Measurements from ENCODE around the gene DNAAF8.

DNA sequence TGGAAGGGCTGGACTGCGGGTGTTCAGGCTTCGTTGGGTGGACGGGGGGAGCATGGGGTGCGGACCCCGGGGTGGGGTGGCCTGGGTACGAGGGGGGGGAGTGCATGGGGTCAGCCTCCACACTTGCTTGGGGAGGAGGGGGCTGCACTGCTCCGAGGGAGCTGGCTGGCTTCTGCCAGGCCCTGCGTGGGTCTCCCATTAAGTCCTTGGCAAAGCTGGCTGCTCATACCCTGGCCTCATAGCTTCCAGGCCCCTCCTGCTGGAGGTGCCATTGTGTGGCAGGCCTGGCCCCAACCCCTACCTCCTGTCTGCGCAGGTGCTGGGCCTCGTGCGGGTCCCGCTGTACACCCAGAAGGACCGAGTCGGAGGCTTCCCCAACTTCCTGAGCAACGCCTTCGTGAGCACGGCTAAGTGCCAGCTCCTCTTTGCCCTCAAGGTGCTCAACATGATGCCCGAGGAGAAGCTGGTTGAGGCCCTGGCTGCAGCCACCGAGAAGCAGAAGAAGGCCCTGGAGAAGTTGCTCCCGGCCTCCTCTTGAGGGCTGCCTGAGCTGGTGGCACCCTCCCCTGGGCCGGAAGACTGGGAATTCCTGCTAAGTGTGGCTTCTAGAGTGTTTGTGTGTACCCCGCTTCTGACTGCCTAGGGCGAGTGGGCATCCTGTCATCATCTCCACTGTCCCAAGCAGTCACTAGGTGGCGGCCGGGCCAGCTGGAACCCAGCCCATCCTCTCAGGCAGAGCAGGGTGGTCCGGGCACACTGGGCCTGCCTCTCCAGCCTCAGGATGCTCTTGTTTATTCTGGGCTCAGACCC is 39.5 kb upstream of the DNAAF8 start:
- TF ChIP-seq POLR2A (IDR thresholded peaks at IDR 0.05) (no peak), EP300 (IDR thresholded peaks at IDR 0.05) (no peak)
- TF ChIP-seq, protein P1, sequence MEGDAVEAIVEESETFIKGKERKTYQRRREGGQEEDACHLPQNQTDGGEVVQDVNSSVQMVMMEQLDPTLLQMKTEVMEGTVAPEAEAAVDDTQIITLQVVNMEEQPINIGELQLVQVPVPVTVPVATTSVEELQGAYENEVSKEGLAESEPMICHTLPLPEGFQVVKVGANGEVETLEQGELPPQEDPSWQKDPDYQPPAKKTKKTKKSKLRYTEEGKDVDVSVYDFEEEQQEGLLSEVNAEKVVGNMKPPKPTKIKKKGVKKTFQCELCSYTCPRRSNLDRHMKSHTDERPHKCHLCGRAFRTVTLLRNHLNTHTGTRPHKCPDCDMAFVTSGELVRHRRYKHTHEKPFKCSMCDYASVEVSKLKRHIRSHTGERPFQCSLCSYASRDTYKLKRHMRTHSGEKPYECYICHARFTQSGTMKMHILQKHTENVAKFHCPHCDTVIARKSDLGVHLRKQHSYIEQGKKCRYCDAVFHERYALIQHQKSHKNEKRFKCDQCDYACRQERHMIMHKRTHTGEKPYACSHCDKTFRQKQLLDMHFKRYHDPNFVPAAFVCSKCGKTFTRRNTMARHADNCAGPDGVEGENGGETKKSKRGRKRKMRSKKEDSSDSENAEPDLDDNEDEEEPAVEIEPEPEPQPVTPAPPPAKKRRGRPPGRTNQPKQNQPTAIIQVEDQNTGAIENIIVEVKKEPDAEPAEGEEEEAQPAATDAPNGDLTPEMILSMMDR (IDR thresholded peaks at IDR 0.05): peak in 1 of 5 experiments; percentile 7

Measured in tibial nerve (tissue), 4 donors.